Neutrophil (primary cell): ENCODE results near the gene LYPD5.
A peak's percentile ranks its signal among the peaks of the same experiment; 100 is the strongest.

Source experiments
- H3K27ac ChIP-seq: fragments of 200-600 bp; sonication (generic); 2 replicates; pipeline ENCODE4 v1.5.1; 2016; ENCODE audit warnings: mild to moderate bottlenecking, moderate library complexity
- H3K27me3 ChIP-seq: fragments of 200-600 bp; sonication (generic); 2 replicates; pipeline ENCODE4 v1.6.0; 2016; ENCODE audit warnings: mild to moderate bottlenecking
- H3K36me3 ChIP-seq: fragments of 200-600 bp; sonication (generic); 2 replicates; pipeline ENCODE4 v1.5.1; 2017
- H3K4me1 ChIP-seq, 2 experiments: fragments of 200-600 bp in 1 of 2; sonication (generic) in 1 of 2; 1 replicate in 1 of 2; 2 replicates in 1 of 2; pipeline versions ENCODE4 v1.5.1 to v1.6.1; 2013 to 2016; ENCODE audit warnings: low read depth in 1 of 2, low read length in 1 of 2, mild to moderate bottlenecking in 1 of 2, moderate library complexity in 1 of 2; ENCODE audit not compliant: control insufficient read depth in 1 of 2, insufficient read depth in 1 of 2
- H3K4me3 ChIP-seq, 2 experiments: fragments of 200-600 bp in 1 of 2; sonication (generic) in 1 of 2; 1 replicate in 1 of 2; 2 replicates in 1 of 2; pipeline ENCODE4 v1.5.1; 2013 to 2016; ENCODE audit warnings: low read depth in 1 of 2, low read length in 1 of 2, mild to moderate bottlenecking in 1 of 2, moderate library complexity in 1 of 2
- H3K9me3 ChIP-seq: fragments of 200-600 bp; sonication (generic); 2 replicates; pipeline ENCODE4 v1.5.1; 2016
- TF ChIP-seq, protein P1 (sequence below): fragments of 200-600 bp; sonication (generic); IDR thresholded peaks from 2 replicates; pipeline ENCODE4 v1.5.1; 2016; ENCODE audit warnings: antibody characterized with exemption

Gene LYPD5

DNA sequence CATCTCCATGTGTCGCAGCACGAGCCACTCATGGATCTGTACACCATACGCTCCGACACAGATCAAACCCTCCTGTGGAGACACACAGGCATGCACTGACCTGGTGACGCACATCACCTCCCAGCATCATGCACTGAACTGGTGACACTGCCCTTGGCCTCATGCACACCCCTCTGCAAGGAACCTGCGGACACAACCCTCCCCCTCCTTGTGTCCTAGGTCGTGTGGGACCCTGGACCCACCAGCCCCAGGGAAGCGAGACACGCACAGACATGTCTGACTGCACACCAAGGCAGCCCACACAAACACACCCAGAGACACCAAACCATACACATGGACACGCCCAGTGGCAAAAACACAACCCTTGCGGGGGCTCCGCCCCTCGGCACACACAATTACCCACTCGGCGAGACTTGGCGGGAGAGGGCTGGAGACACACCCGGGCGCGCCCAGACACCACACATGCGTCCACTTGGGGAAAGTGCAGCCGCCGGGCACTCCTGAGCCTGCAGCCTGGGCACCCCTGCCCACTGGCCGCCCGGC is 19.5 kb downstream of the LYPD5 start:
- Histone ChIP-seq H3K9me3 (no peaks in the 10 kb centered on the region), H3K4me1 (peaks cover 37 to 45% of the 10 kb centered on the region in 2 experiments), H3K27me3 (no peaks in the 10 kb centered on the region), H3K36me3 (no peaks in the 10 kb centered on the region), H3K27ac (no peak overlapping the region), H3K4me3 (no peak overlapping the region)
- TF ChIP-seq, protein P1, sequence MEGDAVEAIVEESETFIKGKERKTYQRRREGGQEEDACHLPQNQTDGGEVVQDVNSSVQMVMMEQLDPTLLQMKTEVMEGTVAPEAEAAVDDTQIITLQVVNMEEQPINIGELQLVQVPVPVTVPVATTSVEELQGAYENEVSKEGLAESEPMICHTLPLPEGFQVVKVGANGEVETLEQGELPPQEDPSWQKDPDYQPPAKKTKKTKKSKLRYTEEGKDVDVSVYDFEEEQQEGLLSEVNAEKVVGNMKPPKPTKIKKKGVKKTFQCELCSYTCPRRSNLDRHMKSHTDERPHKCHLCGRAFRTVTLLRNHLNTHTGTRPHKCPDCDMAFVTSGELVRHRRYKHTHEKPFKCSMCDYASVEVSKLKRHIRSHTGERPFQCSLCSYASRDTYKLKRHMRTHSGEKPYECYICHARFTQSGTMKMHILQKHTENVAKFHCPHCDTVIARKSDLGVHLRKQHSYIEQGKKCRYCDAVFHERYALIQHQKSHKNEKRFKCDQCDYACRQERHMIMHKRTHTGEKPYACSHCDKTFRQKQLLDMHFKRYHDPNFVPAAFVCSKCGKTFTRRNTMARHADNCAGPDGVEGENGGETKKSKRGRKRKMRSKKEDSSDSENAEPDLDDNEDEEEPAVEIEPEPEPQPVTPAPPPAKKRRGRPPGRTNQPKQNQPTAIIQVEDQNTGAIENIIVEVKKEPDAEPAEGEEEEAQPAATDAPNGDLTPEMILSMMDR: no peak

- H3K27me3 ChIP-seq: no peaks in the 10 kb centered on the region
- no peaks in the 10 kb centered on the region for H3K36me3 ChIP-seq
- TF ChIP-seq, protein P1: no peak
- no peak overlapping the region for H3K4me3 ChIP-seq
- no peaks in the 10 kb centered on the region for H3K9me3 ChIP-seq
- H3K4me1 ChIP-seq: peaks cover 41 to 50% of the 10 kb centered on the region in 2 experiments
- H3K27ac ChIP-seq: no peak overlapping the region
These were observed 20.0 kb downstream of the LYPD5 start for GRCh38 chr19:43782311-43782660.

- Histone ChIP-seq H3K27ac (no peak overlapping the region), H3K4me3 (no peak overlapping the region), H3K4me1 (peaks cover 47 to 55% of the 10 kb centered on the region in 2 experiments), H3K9me3 (no peaks in the 10 kb centered on the region), H3K27me3 (no peaks in the 10 kb centered on the region), H3K36me3 (no peaks in the 10 kb centered on the region)
- TF ChIP-seq, protein P1: no peak
These were observed 20.5 kb downstream of the LYPD5 start for GRCh38 chr19:43781630-43782310.

DNA sequence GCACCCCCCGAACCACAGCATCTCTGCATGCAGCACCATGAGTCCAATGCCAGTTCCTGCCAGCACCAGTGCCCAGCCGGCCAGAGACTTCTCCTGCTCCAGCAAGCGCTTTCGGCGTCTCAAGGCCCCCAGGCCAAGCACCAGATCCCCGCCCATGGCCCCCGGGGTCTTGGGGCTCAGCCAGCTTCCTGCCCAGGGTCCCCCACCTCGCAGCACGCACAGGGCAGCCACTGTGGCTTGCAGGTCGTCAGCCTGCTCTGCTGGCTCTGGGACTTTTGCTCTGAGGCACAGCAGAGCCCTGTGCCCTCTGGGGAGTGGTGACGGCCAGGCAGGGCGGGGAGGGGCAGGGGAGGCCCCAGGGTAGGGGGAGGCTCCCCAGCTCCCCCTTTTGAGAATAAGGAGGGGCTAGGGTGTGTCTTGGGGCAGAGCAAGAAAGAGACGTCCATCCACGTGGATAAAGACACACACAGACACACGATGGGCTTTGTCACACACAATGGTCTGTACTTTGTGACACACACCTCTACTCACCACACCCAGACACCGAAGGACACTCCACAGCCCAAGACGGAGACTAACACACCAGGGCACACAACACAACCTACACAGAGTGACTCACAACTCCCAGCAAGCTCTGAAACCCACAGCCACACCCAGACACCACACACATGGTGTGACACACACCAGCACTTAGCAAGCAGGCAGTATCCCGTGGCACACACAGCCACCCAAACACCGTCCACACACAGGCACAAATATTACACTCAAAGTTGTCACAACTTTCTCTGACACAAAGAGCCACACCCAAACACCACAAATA is 21.3 kb downstream of the LYPD5 start, which contains the start of gene KCNN4:
TSS of gene KCNN4 (minus strand) at position 268 of the 820 bp plus-strand sequence. CDS start at position 156, 112 bp downstream.
- Histone ChIP-seq H3K36me3 (no peaks in the 10 kb centered on the region), H3K9me3 (no peaks in the 10 kb centered on the region), H3K4me3 (no peak within 1 kb of the TSS), H3K4me1 (peaks cover 55 to 63% of the 10 kb centered on the region in 2 experiments), H3K27me3 (no peaks in the 10 kb centered on the region), H3K27ac (peak within 1 kb of the TSS; percentile 80)
- TF ChIP-seq, protein P1: no peak

DNA sequence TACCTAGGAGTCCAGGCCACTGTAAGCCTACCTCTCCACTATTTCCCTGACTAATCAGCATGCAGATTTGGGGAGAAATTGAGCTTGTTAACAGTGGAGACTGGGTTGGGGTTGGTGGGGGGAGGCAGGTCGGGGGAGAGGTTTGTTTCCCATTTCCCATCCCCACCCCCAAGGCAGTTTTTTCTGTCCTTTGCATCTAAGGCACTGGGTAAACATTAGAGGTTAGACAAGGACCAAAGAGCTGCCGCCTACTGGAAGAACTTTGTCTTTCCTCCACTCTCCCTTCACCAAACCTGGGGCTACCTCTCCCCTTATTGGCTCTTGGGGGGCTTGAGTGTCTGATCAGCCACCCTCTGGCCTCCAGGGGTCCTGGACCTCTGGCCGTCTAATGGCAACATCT is 22.4 kb downstream of the LYPD5 start:
- Histone ChIP-seq H3K4me1 (peaks cover 62 to 70% of the 10 kb centered on the region in 2 experiments), H3K9me3 (no peaks in the 10 kb centered on the region), H3K27me3 (no peaks in the 10 kb centered on the region), H3K4me3 (peak overlapping the region in 1 of 2 experiments; percentile 40), H3K27ac (peak overlapping the region; percentile 80), H3K36me3 (no peaks in the 10 kb centered on the region)
- TF ChIP-seq, protein P1: no peak
